Type B pancreatic cell (in vitro differentiated cells): ENCODE results near the gene RBM5. TPM values are rescaled to one million over a fixed set of nuclear protein-coding genes. Genes with fewer than 3 reads are reported as not detected.
A peak's percentile ranks its signal among the peaks of the same experiment; 100 is the strongest.

Experiments used
- DNase-seq: peaks from one replicate; pipeline ENCODE4 v3.0.0; 2021; ENCODE audit warnings: mixed read lengths; ENCODE audit not compliant: unreplicated experiment; ENCODE audit errors: extremely low spot score
- H3K27ac Mint-ChIP-seq: 2 replicates; pipeline ENCODE4 v1.8.0; 2021; ENCODE audit warnings: mild to moderate bottlenecking, mixed read lengths
- H3K27me3 Mint-ChIP-seq: 2 replicates; pipeline ENCODE4 v1.8.0; 2021; ENCODE audit warnings: mixed read lengths
- H3K36me3 Mint-ChIP-seq: 2 replicates; pipeline ENCODE4 v1.8.0; 2021; ENCODE audit warnings: mixed read lengths
- H3K4me1 Mint-ChIP-seq: one replicate; pipeline ENCODE4 v1.8.0; 2021; ENCODE audit warnings: mixed read lengths; ENCODE audit not compliant: unreplicated experiment
- H3K4me3 Mint-ChIP-seq: 2 replicates; pipeline ENCODE4 v1.8.0; 2021; ENCODE audit warnings: mild to moderate bottlenecking, mixed read lengths
- H3K9me3 Mint-ChIP-seq: 2 replicates; pipeline ENCODE4 v1.8.0; 2021; ENCODE audit warnings: mixed read lengths
- CTCF ChIP-seq: fragments of 200-600 bp; sonication (generic); conservative IDR thresholded peaks from 2 replicates; pipeline ENCODE4 v1.5.0; 2021; ENCODE audit warnings: antibody characterized with exemption, mild to moderate bottlenecking
- total RNA-seq: library from RNA; stranded (reverse); gene quantifications from 2 replicates; pipeline ENCODE4 v1.2.1, GENCODE V29; 2021; ENCODE audit warnings: low replicate concordance

The RBM5 gene
- total RNA-seq, 1 donor from 2014 or later = 244 TPM

GRCh38 chr3:50112462-50112861 lies 23.7 kb downstream of the RBM5 start:
- no peak overlapping the region for H3K27ac Mint-ChIP-seq
- no peak overlapping the region for H3K4me3 Mint-ChIP-seq
- H3K9me3 Mint-ChIP-seq = no peaks in the 10 kb centered on the region
- no peak for DNase-seq
- no peaks in the 10 kb centered on the region for H3K4me1 Mint-ChIP-seq
- H3K27me3 Mint-ChIP-seq = no peaks in the 10 kb centered on the region
- no peak for TF ChIP-seq CTCF
- H3K36me3 Mint-ChIP-seq = peaks cover 60% of the 10 kb centered on the region

GRCh38 chr3:50117120-50117519 lies 28.4 kb downstream of the RBM5 start:
- H3K4me1 Mint-ChIP-seq = peaks cover 5% of the 10 kb centered on the region
- DNase-seq = no peak
- no peak overlapping the region for H3K4me3 Mint-ChIP-seq
- H3K27ac Mint-ChIP-seq = no peak overlapping the region
- TF ChIP-seq CTCF = no peak
- H3K27me3 Mint-ChIP-seq = no peaks in the 10 kb centered on the region
- peaks cover 41% of the 10 kb centered on the region for H3K36me3 Mint-ChIP-seq
- no peaks in the 10 kb centered on the region for H3K9me3 Mint-ChIP-seq

GRCh38 chr3:50118237-50118636 lies 29.5 kb downstream of the RBM5 start:
- Mint-ChIP-seq H3K27me3 (no peaks in the 10 kb centered on the region), H3K27ac (no peak overlapping the region), H3K9me3 (no peaks in the 10 kb centered on the region), H3K4me1 (peaks cover 14% of the 10 kb centered on the region), H3K4me3 (no peak overlapping the region), H3K36me3 (peaks cover 36% of the 10 kb centered on the region)
- no peak for DNase-seq
- no peak for TF ChIP-seq CTCF

- Mint-ChIP-seq H3K27ac (no peak overlapping the region), H3K4me1 (peaks cover 28% of the 10 kb centered on the region), H3K4me3 (no peak overlapping the region), H3K36me3 (peaks cover 25% of the 10 kb centered on the region), H3K9me3 (no peaks in the 10 kb centered on the region), H3K27me3 (no peaks in the 10 kb centered on the region)
- TF ChIP-seq CTCF = no peak
- DNase-seq = no peak
These were observed 31.1 kb downstream of the RBM5 start for GRCh38 chr3:50119786-50120185.

GRCh38 chr3:50120364-50121071 lies 31.8 kb downstream of the RBM5 start:
- Mint-ChIP-seq H3K4me3 (no peak overlapping the region), H3K4me1 (peaks cover 30% of the 10 kb centered on the region), H3K27ac (peak overlapping the region; percentile 34), H3K36me3 (peaks cover 20% of the 10 kb centered on the region), H3K9me3 (no peaks in the 10 kb centered on the region), H3K27me3 (no peaks in the 10 kb centered on the region)
- TF ChIP-seq CTCF = no peak
- no peak for DNase-seq
